K562 (cell line): Measurements from ENCODE around the gene DNAJB6. TPM values are rescaled to one million over a fixed set of nuclear protein-coding genes. Genes with fewer than 3 reads are reported as not detected.

Source experiments
- ATAC-seq: fragments of 200-7000 bp; cut with Tn5 transposase; 3 replicates; pipeline ENCODE4 v1.9.1; 2020; ENCODE audit warnings: moderate library complexity
- BruUV-seq: library from RNA; stranded (reverse); fragments of 400-500 nt; replicated peaks from 2 replicates; lab custom pipeline; 2021; lab: Mats Ljungman, UMichigan
- CTCF ChIA-PET: fragments of 300-600 bp; formaldehyde crosslinking; extraction: SDS; loops from one replicate; lab custom pipeline; 2021; ENCODE audit warnings: low intra/inter-chr PET ratio; lab: Yijun Ruan, JAX
- POLR2A ChIA-PET: fragments of 300-600, 350-650 bp; sonication (Branson Sonifier 250); formaldehyde crosslinking; extraction: SDS; loops from one replicate; lab custom pipeline; 2021; ENCODE audit warnings: antibody characterized with exemption, inconsistent platforms; lab: Yijun Ruan, JAX
- DNase-seq, 4 experiments: peaks; one replicate each; pipeline versions ENCODE4 v3.0.0 to v3.0.0-alpha.2; 2011 to 2018; ENCODE audit warnings: low spot score in 3 of 4, mixed read lengths in 3 of 4; ENCODE audit errors: extremely low read depth in 1 of 4
- FAIRE-seq: peaks from 2 replicates; lab custom pipeline; 2011; peaks lifted over from hg19 to GRCh38; lab: Jason Lieb, UNC
- H2AFZ ChIP-seq: 2 replicates; pipeline ENCODE4 v1.6.0; 2011; ENCODE audit warnings: low read depth, low read length, control low read depth, inconsistent platforms
- H3K27ac ChIP-seq: fragments of 200-600 bp; 3 replicates; pipeline ENCODE4 v1.8.0; 2011; ENCODE audit warnings: low read depth, mild to moderate bottlenecking, control low read depth, inconsistent platforms, low read length, moderate library complexity, mixed read lengths; ENCODE audit errors: extremely low read depth
- H3K27me3 ChIP-seq, 2 experiments: fragments of 300-600 bp in 1 of 2; 2 replicates in 1 of 2; 3 replicates in 1 of 2; pipeline versions ENCODE4 v1.6.0 to v1.8.0; 2011; ENCODE audit warnings: inconsistent platforms in 2 of 2, low read length in 2 of 2, mild to moderate bottlenecking in 1 of 2, mixed read lengths in 1 of 2, moderate library complexity in 1 of 2; ENCODE audit not compliant: control insufficient read depth in 2 of 2, insufficient read depth in 2 of 2
- H3K36me3 ChIP-seq: fragments of 300-600 bp; 3 replicates; pipeline ENCODE4 v1.8.0; 2011; ENCODE audit warnings: mild to moderate bottlenecking, low read length, inconsistent platforms; ENCODE audit not compliant: control insufficient read depth, insufficient read depth
- H3K4me1 ChIP-seq, 2 experiments: fragments of 200-600 bp in 1 of 2; replicated peaks in 1 of 2; 2 replicates in 1 of 2; 3 replicates in 1 of 2; pipeline versions ENCODE4 v1.5.1 to v1.8.0; 2011; ENCODE audit warnings: inconsistent platforms in 2 of 2, low read length in 2 of 2, mild to moderate bottlenecking in 1 of 2, mixed read lengths in 1 of 2, moderate library complexity in 1 of 2; ENCODE audit not compliant: control insufficient read depth in 2 of 2, insufficient read depth in 2 of 2
- H3K4me2 ChIP-seq: 2 replicates; pipeline ENCODE4 v1.6.1; 2011; ENCODE audit warnings: low read length, control low read depth, inconsistent platforms, mixed read lengths; ENCODE audit not compliant: insufficient read depth
- H3K4me3 ChIP-seq: fragments of 200-600 bp; sonication (generic), shearing (Covaris generic); 2 replicates; pipeline ENCODE4 v1.5.1; 2016; ENCODE audit warnings: control low read depth, inconsistent platforms
- H3K79me2 ChIP-seq: fragments of 200-600 bp; 3 replicates; pipeline ENCODE4 v1.8.0; 2011; ENCODE audit warnings: low read length, inconsistent platforms; ENCODE audit not compliant: control insufficient read depth, insufficient read depth
- H3K9ac ChIP-seq, 2 experiments: 2 replicates each; pipeline versions ENCODE4 v1.6.0 to v1.6.1; 2011; ENCODE audit warnings: low read depth in 2 of 2, low read length in 2 of 2, control low read depth in 1 of 2, inconsistent platforms in 1 of 2, mild to moderate bottlenecking in 1 of 2, mixed read lengths in 1 of 2; ENCODE audit not compliant: insufficient read depth in 1 of 2
- H3K9me1 ChIP-seq: one replicate; pipeline ENCODE4 v1.6.0; 2011; ENCODE audit warnings: inconsistent platforms, mild to moderate bottlenecking, low read length, moderate library complexity; ENCODE audit not compliant: control insufficient read depth, insufficient read depth
- H3K9me3 ChIP-seq: replicated peaks from 2 replicates; pipeline ENCODE4 v1.5.1; 2011; ENCODE audit warnings: low read depth, low read length, inconsistent platforms; ENCODE audit not compliant: control insufficient read depth, insufficient read depth
- H4K20me1 ChIP-seq: replicated peaks from 2 replicates; pipeline ENCODE4 v1.6.1; 2011; ENCODE audit warnings: low read length, inconsistent platforms, mixed read lengths; ENCODE audit not compliant: control insufficient read depth, insufficient read depth
- ARID2 ChIP-seq: fragments of 450-650 bp; IDR thresholded peaks from 2 replicates; pipeline ENCODE4 v1.6.1; 2017; ENCODE audit warnings: antibody characterized with exemption, mild to moderate bottlenecking
- CREB3L1 ChIP-seq: fragments of 450-650 bp; IDR thresholded peaks from 2 replicates; pipeline ENCODE4 v1.6.1; 2014; ENCODE audit warnings: low read depth, mild to moderate bottlenecking, moderate library complexity, borderline replicate concordance
- CREM ChIP-seq: IDR thresholded peaks from 2 replicates; pipeline ENCODE4 v1.6.1; 2014; ENCODE audit warnings: antibody characterized with exemption, low read depth
- ETV1 ChIP-seq: fragments of 450-650 bp; conservative IDR thresholded peaks from 2 replicates; pipeline ENCODE4 v1.6.1; 2016; ENCODE audit warnings: missing genetic modification characterization, control low read depth, low read depth, missing compliant biosample characterization
- FOXM1 ChIP-seq, 2 experiments: fragments of 450-650 bp in 1 of 2; sonication (generic) in 1 of 2; formaldehyde crosslinking in 1 of 2; IDR thresholded peaks; 2 replicates each; pipeline versions ENCODE4 v1.6.1 to v1.9.0; 2017 to 2022; ENCODE audit warnings: low read depth in 2 of 2, mild to moderate bottlenecking in 2 of 2, missing genetic modification reagents in 1 of 2, moderate library complexity in 1 of 2
- SMARCC2 ChIP-seq: fragments of 450-650 bp; IDR thresholded peaks from 2 replicates; pipeline ENCODE4 v1.6.1; 2017; ENCODE audit warnings: antibody characterized with exemption, moderate library complexity, mild to moderate bottlenecking, low read depth
- WHSC1 ChIP-seq: IDR thresholded peaks from one replicate; pipeline ENCODE4 v1.6.1; 2012; ENCODE audit warnings: low read length, control low read depth, inconsistent platforms
- ZNF263 ChIP-seq: sonication (generic); formaldehyde crosslinking; IDR thresholded peaks from 2 replicates; pipeline ENCODE4 v1.8.0; 2022; ENCODE audit warnings: mild to moderate bottlenecking, missing genetic modification reagents, borderline replicate concordance
- WGBS: fragments of 100-300 bp; shearing (Covaris generic); methylation state at CpG from one replicate; pipeline ENCODE4 v1.1.6; 2016; ENCODE audit warnings: low coverage, mixed read lengths; ENCODE audit not compliant: insufficient coverage; ENCODE audit errors: missing lambda C conversion rate; 5-methylcytosine and 5-hydroxymethylcytosine counted together
- in situ Hi-C: fragments of 300-500 bp; cut with MboI; formaldehyde crosslinking; loops from 4 replicates; pipeline ENCODE4 v1.15.0; 2018; ENCODE audit warnings: inconsistent platforms, mixed read lengths
- intact Hi-C: fragments of 100-400 bp; cut with micrococcal nuclease; formaldehyde crosslinking; loops from 2 replicates; pipeline ENCODE4 v1.14.2; 2022
- polyA plus RNA-seq, 8 experiments: library from polyadenylated mRNA; depleted of rRNA in 4 of 8; stranded (reverse) in 5 of 8; unstranded in 3 of 8; fragments of >200 nt; fragmentation: Nextera tagmentation in 2 of 8; fragmentation: Illumina TruSeq in 1 of 8; extraction: Ambion mirVana in 2 of 8; extraction: Trizol in 1 of 8; gene quantifications; 2 replicates each; pipeline versions ENCODE4 v1.2.1 to v1.2.3, GENCODE V29; 2011 to 2014; ENCODE audit warnings: inconsistent platforms in 1 of 8, missing spikeins in 1 of 8
- total RNA-seq, 7 experiments: library from RNA; depleted of rRNA in 6 of 7; stranded (reverse); fragments of >200 nt in 6 of 7; fragmentation: Illumina TruSeq in 2 of 7; extraction: Trizol in 2 of 7; gene quantifications; 2 replicates each; pipeline versions ENCODE4 v1.2.1 to v1.2.3, GENCODE V29; 2011 to 2021; ENCODE audit warnings: low replicate concordance in 1 of 7
- TF ChIP-seq, protein P1 (sequence below), 2 experiments: IDR thresholded peaks; 2 replicates each; pipeline ENCODE4 v1.6.1; 2011; ENCODE audit warnings: borderline replicate concordance in 1 of 2, control low read depth in 1 of 2, low read depth in 1 of 2, low read length in 1 of 2, mild to moderate bottlenecking in 1 of 2, mixed read lengths in 1 of 2, moderate library complexity in 1 of 2; ENCODE audit not compliant: insufficient read depth in 1 of 2, insufficient read length in 1 of 2, poor library complexity in 1 of 2, severe bottlenecking in 1 of 2; ENCODE audit errors: extremely low read depth in 1 of 2
- TF ChIP-seq, protein P2 (sequence below), 2 experiments: fragments of 450-650 bp; IDR thresholded peaks; 2 replicates each; pipeline ENCODE4 v1.6.1; 2016
- TF ChIP-seq, protein P3 (sequence below), 2 experiments: fragments of 450-650 bp in 1 of 2; IDR thresholded peaks; 2 replicates each; pipeline ENCODE4 v1.6.1; 2011 to 2017; ENCODE audit warnings: low read depth in 2 of 2, antibody characterized with exemption in 1 of 2, borderline replicate concordance in 1 of 2, low read length in 1 of 2, mild to moderate bottlenecking in 1 of 2, mixed read lengths in 1 of 2; ENCODE audit not compliant: control insufficient read depth in 1 of 2

DNAJB6 gene
- total and polyA plus RNA-seq, 9 of the 15 experiments (the other 6 are each of a cell fraction or from before 2014, with no cell fraction given): 84.5 to 158 (median 135) TPM

DNA sequence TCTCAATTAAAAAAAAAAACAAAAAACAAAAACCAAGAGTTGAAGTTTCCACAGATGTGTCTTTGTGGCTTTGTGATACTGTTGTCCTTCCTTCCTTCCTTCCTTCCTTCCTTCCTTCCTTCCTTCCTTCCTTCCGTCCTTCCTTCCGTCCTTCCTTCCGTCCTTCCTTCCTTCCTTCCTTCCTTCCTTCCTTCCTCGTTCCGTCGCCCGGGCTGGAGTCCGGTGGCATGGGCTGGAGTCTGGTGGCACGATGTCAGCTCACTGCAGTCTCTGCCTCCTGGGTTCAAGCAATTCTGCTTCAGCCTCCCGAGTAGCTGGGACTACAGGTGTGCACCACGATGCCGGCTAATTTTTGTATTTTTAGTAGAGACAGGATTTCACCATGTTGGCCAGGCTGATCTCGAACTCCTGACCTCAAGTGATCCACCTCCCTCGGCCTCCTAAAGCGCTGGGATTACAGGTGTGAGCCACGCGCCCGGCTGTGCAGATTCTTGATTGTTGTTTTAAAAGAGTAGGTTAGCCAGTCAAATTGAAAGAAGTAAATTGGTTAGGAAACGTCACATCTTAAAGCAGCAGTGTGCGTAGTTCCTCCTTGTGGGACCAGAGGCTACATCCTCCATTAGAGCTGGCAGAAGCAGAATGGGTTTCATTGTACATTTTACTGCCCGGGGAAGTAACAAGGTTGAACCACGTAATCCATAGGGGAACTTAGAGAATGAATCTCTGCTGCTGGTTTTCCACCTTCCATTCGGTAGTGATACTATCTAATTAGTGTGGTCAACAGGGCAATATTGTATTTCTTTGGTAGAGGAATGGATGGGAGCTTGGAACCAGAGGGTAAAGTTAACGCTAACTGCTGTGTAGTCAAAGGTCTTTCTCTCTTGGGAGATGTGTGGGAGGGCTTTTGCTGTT, 20.6 kb downstream of the DNAJB6 start:
- no TSS peak for BruUV-seq
- intact Hi-C loops: no loop called here
- POLR2A ChIA-PET: interaction anchor here (0.6 to 2.7 kb wide), 5 partner anchors 9 to 127 kb away, joined by 3 to 13 read pairs (median 3); no protein-coding TSS in a partner anchor
- Histone ChIP-seq H3K36me3 (peaks cover 69% of the 10 kb centered on the region), H4K20me1 (peaks cover 77% of the 10 kb centered on the region), H3K27me3 (no peaks in the 10 kb centered on the region), H3K4me3 (no peak overlapping the region), H3K4me1 (peaks cover 9 to 19% of the 10 kb centered on the region in 2 experiments; a peak in 4 of 5 replicates), H3K27ac (no peak overlapping the region), H3K9ac (no peak overlapping the region), H2AFZ (no peak overlapping the region), H3K4me2 (no peak overlapping the region), H3K9me1 (peaks cover 16% of the 10 kb centered on the region), H3K79me2 (peaks cover 99% of the 10 kb centered on the region), H3K9me3 (no peaks in the 10 kb centered on the region)
- no peak for ATAC-seq
- no peak for DNase-seq
- no peak for FAIRE-seq
- CTCF ChIA-PET: no interaction called here
- 85% methylated on average over 24 of the region's 24 CpGs for WGBS
- in situ Hi-C loops: no loop called here
- TF ChIP-seq CREM (no peak), SMARCC2 (no peak), ZNF263 (CRISPR knock-in tag) (no peak), CREB3L1 (no peak), ARID2 (no peak), FOXM1 (IDR thresholded peaks at IDR 0.05; ENCODE audit: low read depth) (no peak), FOXM1 (CRISPR knock-in tag; IDR thresholded peaks at IDR 0.05; ENCODE audit: low read depth) (no peak), ETV1 (tag) (no peak), WHSC1 (no peak)
- TF ChIP-seq, protein P1, sequence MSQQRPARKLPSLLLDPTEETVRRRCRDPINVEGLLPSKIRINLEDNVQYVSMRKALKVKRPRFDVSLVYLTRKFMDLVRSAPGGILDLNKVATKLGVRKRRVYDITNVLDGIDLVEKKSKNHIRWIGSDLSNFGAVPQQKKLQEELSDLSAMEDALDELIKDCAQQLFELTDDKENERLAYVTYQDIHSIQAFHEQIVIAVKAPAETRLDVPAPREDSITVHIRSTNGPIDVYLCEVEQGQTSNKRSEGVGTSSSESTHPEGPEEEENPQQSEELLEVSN (IDR thresholded peaks at IDR 0.05; ENCODE audit: borderline replicate concordance in 1 of 2, extremely low read depth in 1 of 2, insufficient read depth in 1 of 2, insufficient read length in 1 of 2, low read depth in 1 of 2, low read length in 1 of 2, poor library complexity in 1 of 2, severe bottlenecking in 1 of 2): no peak
- TF ChIP-seq, protein P2, sequence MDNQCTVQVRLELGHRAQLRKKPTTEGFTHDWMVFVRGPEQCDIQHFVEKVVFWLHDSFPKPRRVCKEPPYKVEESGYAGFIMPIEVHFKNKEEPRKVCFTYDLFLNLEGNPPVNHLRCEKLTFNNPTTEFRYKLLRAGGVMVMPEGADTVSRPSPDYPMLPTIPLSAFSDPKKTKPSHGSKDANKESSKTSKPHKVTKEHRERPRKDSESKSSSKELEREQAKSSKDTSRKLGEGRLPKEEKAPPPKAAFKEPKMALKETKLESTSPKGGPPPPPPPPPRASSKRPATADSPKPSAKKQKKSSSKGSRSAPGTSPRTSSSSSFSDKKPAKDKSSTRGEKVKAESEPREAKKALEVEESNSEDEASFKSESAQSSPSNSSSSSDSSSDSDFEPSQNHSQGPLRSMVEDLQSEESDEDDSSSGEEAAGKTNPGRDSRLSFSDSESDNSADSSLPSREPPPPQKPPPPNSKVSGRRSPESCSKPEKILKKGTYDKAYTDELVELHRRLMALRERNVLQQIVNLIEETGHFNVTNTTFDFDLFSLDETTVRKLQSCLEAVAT (IDR thresholded peaks at IDR 0.05): no peak
- TF ChIP-seq, protein P3, sequence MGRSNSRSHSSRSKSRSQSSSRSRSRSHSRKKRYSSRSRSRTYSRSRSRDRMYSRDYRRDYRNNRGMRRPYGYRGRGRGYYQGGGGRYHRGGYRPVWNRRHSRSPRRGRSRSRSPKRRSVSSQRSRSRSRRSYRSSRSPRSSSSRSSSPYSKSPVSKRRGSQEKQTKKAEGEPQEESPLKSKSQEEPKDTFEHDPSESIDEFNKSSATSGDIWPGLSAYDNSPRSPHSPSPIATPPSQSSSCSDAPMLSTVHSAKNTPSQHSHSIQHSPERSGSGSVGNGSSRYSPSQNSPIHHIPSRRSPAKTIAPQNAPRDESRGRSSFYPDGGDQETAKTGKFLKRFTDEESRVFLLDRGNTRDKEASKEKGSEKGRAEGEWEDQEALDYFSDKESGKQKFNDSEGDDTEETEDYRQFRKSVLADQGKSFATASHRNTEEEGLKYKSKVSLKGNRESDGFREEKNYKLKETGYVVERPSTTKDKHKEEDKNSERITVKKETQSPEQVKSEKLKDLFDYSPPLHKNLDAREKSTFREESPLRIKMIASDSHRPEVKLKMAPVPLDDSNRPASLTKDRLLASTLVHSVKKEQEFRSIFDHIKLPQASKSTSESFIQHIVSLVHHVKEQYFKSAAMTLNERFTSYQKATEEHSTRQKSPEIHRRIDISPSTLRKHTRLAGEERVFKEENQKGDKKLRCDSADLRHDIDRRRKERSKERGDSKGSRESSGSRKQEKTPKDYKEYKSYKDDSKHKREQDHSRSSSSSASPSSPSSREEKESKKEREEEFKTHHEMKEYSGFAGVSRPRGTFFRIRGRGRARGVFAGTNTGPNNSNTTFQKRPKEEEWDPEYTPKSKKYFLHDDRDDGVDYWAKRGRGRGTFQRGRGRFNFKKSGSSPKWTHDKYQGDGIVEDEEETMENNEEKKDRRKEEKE (IDR thresholded peaks at IDR 0.05; ENCODE audit: borderline replicate concordance in 1 of 2, control insufficient read depth in 1 of 2, low read depth in 2 of 2, low read length in 1 of 2): no peak
